CD4-positive, CD25-positive, alpha-beta regulatory T cell (primary cell): ENCODE results near the gene LIG1. TPM values are rescaled to one million over a fixed set of nuclear protein-coding genes. Genes with fewer than 3 reads are reported as not detected.
A peak's percentile ranks its signal among the peaks of the same experiment; 100 is the strongest.

ENCODE experiments used
- ATAC-seq, 2 donors: fragments of 150-1000 bp; cut with Tn5 transposase; one replicate each; pipeline ENCODE4 v1.10.0; 2021; ENCODE audit warnings: low read depth in 2 of 2, moderate number of reproducible peaks in 2 of 2, moderate library complexity in 1 of 2
- DNase-seq, 3 donors: peaks; one replicate each; pipeline versions ENCODE4 v3.0.0 to v3.0.0-alpha.2; 2012 to 2022; ENCODE audit warnings: mixed read lengths in 1 of 3
- H3K27ac ChIP-seq: one replicate; pipeline ENCODE4 v1.7.0; 2013; ENCODE audit warnings: mild to moderate bottlenecking, low read length; ENCODE audit not compliant: insufficient read depth, poor library complexity, severe bottlenecking
- H3K27me3 ChIP-seq: one replicate; pipeline ENCODE4 v1.7.0; 2013; ENCODE audit warnings: low read length; ENCODE audit not compliant: control insufficient read depth, insufficient read depth
- H3K36me3 ChIP-seq: one replicate; pipeline ENCODE4 v1.7.0; 2013; ENCODE audit warnings: mild to moderate bottlenecking, low read length, moderate library complexity; ENCODE audit not compliant: control insufficient read depth, insufficient read depth
- H3K4me1 ChIP-seq: 2 replicates; pipeline ENCODE4 v1.7.0; 2013; ENCODE audit warnings: mild to moderate bottlenecking, low read length; ENCODE audit not compliant: insufficient read depth, control insufficient read depth, poor library complexity, severe bottlenecking
- H3K4me3 ChIP-seq: one replicate; pipeline ENCODE4 v1.7.0; 2013; ENCODE audit warnings: low read depth, mild to moderate bottlenecking, low read length, moderate library complexity
- H3K9me3 ChIP-seq, 2 experiments: 1 replicate in 1 of 2; 2 replicates in 1 of 2; pipeline ENCODE4 v1.7.0; 2013; ENCODE audit warnings: low read length in 2 of 2, mild to moderate bottlenecking in 1 of 2, moderate library complexity in 1 of 2; ENCODE audit not compliant: control insufficient read depth in 2 of 2
- H3K27ac Mint-ChIP-seq, 3 donors: one replicate each; pipeline ENCODE4 v1.8.0; 2020 to 2022; ENCODE audit warnings: mild to moderate bottlenecking in 3 of 3, mixed read lengths in 3 of 3, moderate library complexity in 2 of 3
- H3K27me3 Mint-ChIP-seq: one replicate; pipeline ENCODE4 v1.8.0; 2022; ENCODE audit warnings: mild to moderate bottlenecking, mixed read lengths
- H3K36me3 Mint-ChIP-seq: one replicate; pipeline ENCODE4 v1.8.0; 2020; ENCODE audit warnings: mixed read lengths
- H3K4me1 Mint-ChIP-seq, 4 donors: one replicate each; pipeline ENCODE4 v1.8.0; 2020 to 2022; ENCODE audit warnings: mixed read lengths in 4 of 4, mild to moderate bottlenecking in 1 of 4
- H3K4me3 Mint-ChIP-seq, 4 donors: one replicate each; pipeline ENCODE4 v1.8.0; 2020 to 2022; ENCODE audit warnings: mild to moderate bottlenecking in 4 of 4, mixed read lengths in 4 of 4, moderate library complexity in 3 of 4
- H3K9me3 Mint-ChIP-seq, 7 donors: one replicate each; pipeline ENCODE4 v1.8.0; 2020 to 2022; ENCODE audit warnings: mixed read lengths in 7 of 7, mild to moderate bottlenecking in 3 of 7, moderate library complexity in 2 of 7
- polyA plus RNA-seq, 4 donors: library from polyadenylated mRNA; unstranded; fragments of 300-500 nt; fragmentation: Illumina TruSeq; gene quantifications; one replicate each; pipeline ENCODE4 v1.2.3, GENCODE V29; 2021
- total RNA-seq: library from RNA; stranded (reverse); gene quantifications from one replicate; pipeline ENCODE4 v1.2.3, GENCODE V29; 2022

The LIG1 gene
- total and polyA plus RNA-seq, 5 donors from 2014 or later: 24.9 to 68.2 (median 30.3) TPM

DNA sequence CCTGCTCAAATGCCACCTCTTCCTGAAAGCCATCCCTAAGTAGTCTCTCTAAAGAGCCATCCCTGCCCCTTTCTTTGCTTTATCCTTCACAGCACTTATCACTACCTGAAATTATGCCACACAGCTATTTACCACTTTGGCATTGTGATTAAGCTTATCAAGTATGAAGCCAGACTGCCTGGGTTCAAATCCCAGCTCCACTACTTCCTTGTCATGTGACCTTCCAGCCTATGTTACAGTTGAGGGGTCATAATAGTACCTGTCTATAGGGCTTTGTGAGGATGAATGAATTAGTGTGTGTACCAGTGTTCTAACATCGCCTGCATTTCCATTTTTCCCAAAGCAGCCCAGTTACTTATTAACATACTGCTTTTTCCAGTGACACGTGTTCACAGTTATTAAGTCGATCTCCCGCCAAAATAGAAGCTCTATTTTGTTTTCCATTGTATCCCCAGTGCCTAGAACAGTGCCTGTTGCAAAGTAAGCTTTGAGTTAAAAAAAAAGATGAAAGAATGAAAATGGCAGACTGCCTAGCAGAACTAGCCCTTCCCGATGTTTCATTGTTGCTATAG lies 33.2 kb upstream of the LIG1 start:
- Mint-ChIP-seq H3K27me3 (no peaks in the 10 kb centered on the region), H3K4me1 (peaks cover 3 to 20% (median 11%) of the 10 kb centered on the region in 4 donors), H3K36me3 (peaks cover 3% of the 10 kb centered on the region), H3K27ac (peak overlapping the region in 1 of 3 donors; percentile 25), H3K4me3 (no peak overlapping the region), H3K9me3 (no peaks in the 10 kb centered on the region)
- no peaks in the 10 kb centered on the region for H3K36me3 ChIP-seq
- H3K4me1 ChIP-seq: peaks cover 29% of the 10 kb centered on the region
- H3K27me3 ChIP-seq: no peaks in the 10 kb centered on the region
- ATAC-seq: no peak
- H3K27ac ChIP-seq: peak overlapping the region; percentile 70
- H3K9me3 ChIP-seq: no peaks in the 10 kb centered on the region
- peak in 1 of 3 donors; percentile 28 for DNase-seq
- peak overlapping the region; percentile 88 for H3K4me3 ChIP-seq

DNA sequence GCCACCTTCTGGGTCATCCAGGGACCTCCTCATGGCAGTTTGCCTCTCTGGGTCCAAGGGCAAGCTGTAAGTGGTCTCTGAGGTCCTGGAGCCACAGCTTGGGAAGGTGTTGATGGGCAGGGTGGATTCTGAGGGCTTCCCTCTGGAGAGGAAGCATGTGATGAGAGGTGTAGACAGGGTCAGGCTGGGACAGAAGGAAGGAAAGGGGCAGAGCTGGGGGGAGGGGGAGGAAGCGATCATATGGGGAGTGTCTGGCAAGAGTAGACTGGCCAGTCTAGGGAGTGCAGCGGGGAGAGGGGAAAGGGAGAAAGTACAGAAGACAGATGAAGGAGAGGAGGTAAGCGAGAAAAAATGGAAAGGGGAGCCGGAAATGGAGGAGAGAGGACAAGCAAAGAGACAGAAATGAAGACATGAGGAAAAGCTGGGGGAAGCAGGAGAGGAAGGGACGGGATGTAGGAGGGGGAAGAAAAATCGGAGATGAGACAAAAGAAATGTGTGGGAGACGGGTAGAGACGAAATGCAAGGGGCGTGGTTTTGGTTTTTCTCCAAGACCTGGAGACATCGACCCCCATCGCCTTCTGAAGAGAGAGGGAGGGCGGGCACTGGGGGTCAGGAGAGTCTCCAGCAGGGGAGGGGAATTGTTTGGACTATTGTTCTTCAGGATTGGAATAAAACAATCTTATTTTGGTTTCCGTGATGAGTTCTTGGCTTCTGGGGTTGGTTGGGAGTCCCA lies 27.0 kb upstream of the LIG1 start:
- Mint-ChIP-seq H3K4me3 (no peak overlapping the region), H3K4me1 (peaks cover 4 to 25% (median 8%) of the 10 kb centered on the region in 4 donors), H3K9me3 (no peaks in the 10 kb centered on the region), H3K27ac (peak overlapping the region in 1 of 3 donors; percentile 72), H3K36me3 (no peaks in the 10 kb centered on the region), H3K27me3 (no peaks in the 10 kb centered on the region)
- H3K36me3 ChIP-seq: no peaks in the 10 kb centered on the region
- no peak overlapping the region for H3K27ac ChIP-seq
- no peaks in the 10 kb centered on the region for H3K27me3 ChIP-seq
- H3K4me1 ChIP-seq: no peaks in the 10 kb centered on the region
- DNase-seq (no peak), ATAC-seq (no peak)
- no peaks in the 10 kb centered on the region for H3K9me3 ChIP-seq
- H3K4me3 ChIP-seq: no peak overlapping the region

DNA sequence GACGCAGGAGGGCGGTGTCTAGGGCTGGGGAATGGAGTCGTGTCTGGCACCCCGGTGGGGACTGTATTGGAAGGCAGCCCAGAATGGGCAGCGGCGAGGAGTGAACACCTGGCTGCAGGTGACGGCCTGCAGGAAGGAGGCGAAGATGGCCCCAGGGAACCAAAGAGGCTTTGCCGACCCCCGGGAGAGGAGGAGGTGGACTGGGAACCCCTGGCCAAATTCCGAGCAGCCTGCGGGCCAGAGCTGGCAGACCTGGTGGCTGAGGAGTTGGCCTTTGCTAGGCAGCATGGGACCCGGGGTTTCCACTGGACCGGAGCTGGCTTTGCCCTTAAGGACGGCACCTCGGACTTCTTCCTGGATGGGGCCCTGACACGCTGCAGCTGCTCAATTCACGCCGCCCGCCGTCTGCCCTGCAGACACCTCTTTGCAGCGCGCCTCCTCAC lies 26.2 kb upstream of the LIG1 start:
- H3K27ac Mint-ChIP-seq: no peak overlapping the region
- DNase-seq: no peak
- no peak for ATAC-seq
- Histone ChIP-seq H3K4me3 (no peak overlapping the region), H3K36me3 (no peaks in the 10 kb centered on the region), H3K27ac (no peak overlapping the region), H3K27me3 (no peaks in the 10 kb centered on the region), H3K4me1 (no peaks in the 10 kb centered on the region), H3K9me3 (no peaks in the 10 kb centered on the region)
- no peak overlapping the region for H3K4me3 Mint-ChIP-seq
- H3K27me3 Mint-ChIP-seq: no peaks in the 10 kb centered on the region
- H3K9me3 Mint-ChIP-seq: no peaks in the 10 kb centered on the region
- H3K36me3 Mint-ChIP-seq: no peaks in the 10 kb centered on the region
- peaks cover 0 to 21% (median 7%) of the 10 kb centered on the region in 4 donors for H3K4me1 Mint-ChIP-seq

DNA sequence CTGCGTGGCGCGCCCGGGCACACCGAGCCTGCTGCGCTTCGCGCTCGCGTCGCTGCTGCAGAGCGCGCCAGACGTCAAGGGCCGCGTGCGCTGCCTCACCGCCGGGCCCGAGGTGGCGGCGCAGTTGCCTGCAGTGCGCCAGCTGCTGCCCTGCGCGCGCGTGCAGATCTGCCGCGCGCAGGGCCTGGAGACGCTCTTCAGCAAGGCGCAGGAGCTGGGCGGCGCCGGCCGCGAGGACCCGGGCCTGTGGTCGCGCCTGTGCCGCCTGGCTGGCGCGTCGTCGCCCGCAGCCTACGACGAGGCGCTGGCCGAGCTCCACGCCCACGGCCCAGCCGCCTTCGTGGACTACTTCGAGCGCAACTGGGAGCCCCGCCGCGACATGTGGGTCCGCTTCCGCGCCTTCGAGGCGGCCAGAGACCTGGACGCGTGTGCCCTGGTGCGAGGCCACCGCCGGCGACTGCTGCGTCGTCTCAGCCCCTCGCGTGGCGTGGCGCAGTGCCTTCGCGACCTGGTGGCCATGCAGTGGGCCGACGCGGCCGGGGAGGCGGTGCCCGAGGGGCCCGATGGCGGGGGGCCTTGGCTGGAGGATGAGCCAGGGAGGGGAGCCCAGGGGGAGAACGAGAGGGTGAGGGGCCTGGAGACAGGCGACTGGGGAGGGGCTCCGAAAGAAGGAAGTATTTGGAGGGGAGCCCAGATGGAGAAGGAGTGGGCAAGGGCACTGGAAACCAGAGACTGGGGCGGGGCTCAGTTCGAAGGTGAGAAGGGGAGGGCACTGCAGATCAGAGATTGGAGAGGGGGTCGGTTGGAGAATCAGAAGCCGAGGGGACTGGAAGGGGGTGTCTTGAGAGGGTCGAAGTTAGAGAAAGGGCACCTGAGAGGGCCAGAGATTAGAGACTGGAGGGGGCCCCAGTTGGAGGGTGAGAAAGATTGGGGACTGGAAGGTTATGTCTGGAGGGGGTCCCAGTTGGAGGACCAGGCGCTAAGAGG lies 25.0 kb upstream of the LIG1 start:
- Histone ChIP-seq H3K9me3 (no peaks in the 10 kb centered on the region), H3K27ac (no peak overlapping the region), H3K4me3 (no peak overlapping the region), H3K36me3 (no peaks in the 10 kb centered on the region), H3K27me3 (no peaks in the 10 kb centered on the region), H3K4me1 (no peaks in the 10 kb centered on the region)
- H3K4me3 Mint-ChIP-seq: peak overlapping the region in 1 of 4 donors; percentile 86
- no peaks in the 10 kb centered on the region for H3K27me3 Mint-ChIP-seq
- no peaks in the 10 kb centered on the region for H3K36me3 Mint-ChIP-seq
- DNase-seq: no peak
- no peaks in the 10 kb centered on the region for H3K9me3 Mint-ChIP-seq
- ATAC-seq: no peak
- H3K27ac Mint-ChIP-seq: no peak overlapping the region
- peaks cover 0 to 19% (median 10%) of the 10 kb centered on the region in 4 donors for H3K4me1 Mint-ChIP-seq

DNA sequence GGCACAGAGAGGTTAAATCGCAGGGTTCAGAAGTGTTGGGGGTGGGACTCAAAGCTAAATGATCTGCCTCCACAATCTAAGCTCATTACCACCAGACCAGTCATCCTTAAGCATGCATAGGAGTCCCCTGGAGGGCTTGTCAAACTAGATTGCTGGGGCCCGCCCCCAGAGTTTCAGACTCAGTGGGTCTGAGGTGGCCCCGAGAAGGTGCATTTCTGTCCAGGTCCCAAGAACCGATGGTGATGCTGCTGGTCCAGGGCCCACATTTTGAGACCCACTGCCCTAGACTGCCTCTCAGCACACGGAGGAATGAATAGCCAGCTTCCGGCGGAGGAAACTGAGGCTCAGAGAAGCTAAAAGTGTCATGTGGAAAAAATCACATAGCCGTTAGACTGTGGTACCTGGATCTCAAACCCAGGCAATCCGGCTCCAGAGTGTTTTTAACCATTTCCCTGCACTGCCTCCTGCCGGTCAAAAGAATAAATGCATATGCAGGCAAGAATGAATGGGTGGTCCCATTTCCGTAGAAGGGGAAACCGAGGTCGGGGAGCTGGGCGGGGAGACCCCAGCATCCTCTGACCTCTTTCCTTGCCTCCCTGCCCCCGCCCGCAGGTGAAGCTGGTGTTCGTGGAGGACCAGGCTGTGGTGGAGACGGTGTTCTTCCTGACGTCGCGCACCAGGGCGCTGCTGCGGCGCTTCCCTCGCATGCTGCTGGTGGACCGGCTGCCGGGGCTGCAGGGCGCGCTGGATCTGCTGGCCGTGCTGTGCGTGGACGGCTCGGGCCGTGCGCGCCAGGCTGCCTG lies 24.1 kb upstream of the LIG1 start:
- H3K27ac Mint-ChIP-seq: peak overlapping the region in 1 of 3 donors; percentile 31
- ATAC-seq: no peak
- no peak overlapping the region for H3K4me3 Mint-ChIP-seq

DNA sequence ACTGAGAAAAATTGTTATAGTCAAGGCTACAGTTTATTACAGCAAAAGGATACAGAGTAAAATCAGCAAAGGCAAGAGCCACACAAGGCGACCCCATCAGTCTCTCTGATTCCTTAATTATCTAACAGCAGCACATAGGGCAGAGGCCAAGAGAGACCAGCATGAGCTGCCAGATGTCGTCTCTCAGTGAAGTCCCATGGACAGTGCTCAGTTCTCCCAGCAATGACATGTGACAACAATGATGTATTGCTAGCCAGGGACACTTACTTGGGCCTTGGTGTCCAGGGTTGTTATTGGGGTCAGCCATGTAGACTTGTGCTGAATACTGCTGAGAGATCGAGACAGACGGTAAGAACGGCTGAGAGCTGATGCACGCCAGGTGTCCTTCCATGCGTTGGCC lies 22.6 kb upstream of the LIG1 start:
- Histone ChIP-seq H3K27me3 (no peaks in the 10 kb centered on the region), H3K9me3 (no peaks in the 10 kb centered on the region), H3K36me3 (peaks cover 4% of the 10 kb centered on the region), H3K27ac (no peak overlapping the region), H3K4me1 (no peaks in the 10 kb centered on the region), H3K4me3 (no peak overlapping the region)
- Mint-ChIP-seq H3K4me1 (peaks cover 0 to 14% (median 8%) of the 10 kb centered on the region in 4 donors), H3K27ac (peak overlapping the region in 1 of 3 donors; percentile 75), H3K9me3 (no peaks in the 10 kb centered on the region), H3K4me3 (no peak overlapping the region), H3K36me3 (peaks cover 3% of the 10 kb centered on the region), H3K27me3 (no peaks in the 10 kb centered on the region)
- DNase-seq (no peak), ATAC-seq (no peak)

More for the DNA sequence above, 24.1 kb upstream of the LIG1 start:
- Mint-ChIP-seq H3K36me3 (no peaks in the 10 kb centered on the region), H3K4me1 (peaks cover 0 to 14% (median 9%) of the 10 kb centered on the region in 4 donors), H3K27me3 (no peaks in the 10 kb centered on the region), H3K9me3 (no peaks in the 10 kb centered on the region)
- Histone ChIP-seq H3K27me3 (no peaks in the 10 kb centered on the region), H3K4me1 (no peaks in the 10 kb centered on the region), H3K9me3 (no peaks in the 10 kb centered on the region), H3K36me3 (no peaks in the 10 kb centered on the region), H3K4me3 (no peak overlapping the region), H3K27ac (no peak overlapping the region)
- DNase-seq: peak in 2 of 3 donors; percentile 17 to 29

DNA sequence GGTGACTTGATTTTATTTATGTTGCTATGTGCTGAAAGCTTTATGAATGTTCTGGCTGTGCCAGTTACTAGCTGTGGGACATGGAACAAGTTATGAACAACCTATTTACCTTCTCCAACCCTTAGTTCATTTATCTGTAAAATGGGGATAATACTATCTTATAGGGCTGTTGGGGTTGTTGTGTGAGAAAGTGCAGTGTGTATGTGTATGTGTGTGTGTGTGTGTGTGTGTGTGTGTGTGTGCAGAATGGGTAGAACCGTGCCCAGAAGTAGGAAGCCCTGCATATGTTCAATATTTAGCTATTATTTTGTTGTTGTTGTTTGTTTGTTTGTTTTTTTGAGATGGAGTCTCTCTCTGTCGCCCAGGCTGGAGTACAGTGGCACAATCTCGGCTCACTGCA lies 20.7 kb upstream of the LIG1 start:
- Mint-ChIP-seq H3K9me3 (no peaks in the 10 kb centered on the region), H3K4me1 (peaks cover 0 to 14% (median 5%) of the 10 kb centered on the region in 4 donors), H3K27ac (no peak overlapping the region), H3K4me3 (no peak overlapping the region), H3K36me3 (peaks cover 3% of the 10 kb centered on the region), H3K27me3 (no peaks in the 10 kb centered on the region)
- ATAC-seq (no peak), DNase-seq (no peak)
- no peak overlapping the region for H3K4me3 ChIP-seq
- no peaks in the 10 kb centered on the region for H3K9me3 ChIP-seq
- H3K27ac ChIP-seq: no peak overlapping the region
- H3K4me1 ChIP-seq: no peaks in the 10 kb centered on the region
- H3K27me3 ChIP-seq: no peaks in the 10 kb centered on the region
- H3K36me3 ChIP-seq: peaks cover 4% of the 10 kb centered on the region
